ENCODE results near the gene TNS3. TPM values are rescaled to one million over a fixed set of nuclear protein-coding genes. Genes with fewer than 3 reads are reported as not detected.

Gene TNS3
- polyA plus RNA-seq, 3 donors, result 5.2 to 30.3 (median 7.9) TPM

DNA sequence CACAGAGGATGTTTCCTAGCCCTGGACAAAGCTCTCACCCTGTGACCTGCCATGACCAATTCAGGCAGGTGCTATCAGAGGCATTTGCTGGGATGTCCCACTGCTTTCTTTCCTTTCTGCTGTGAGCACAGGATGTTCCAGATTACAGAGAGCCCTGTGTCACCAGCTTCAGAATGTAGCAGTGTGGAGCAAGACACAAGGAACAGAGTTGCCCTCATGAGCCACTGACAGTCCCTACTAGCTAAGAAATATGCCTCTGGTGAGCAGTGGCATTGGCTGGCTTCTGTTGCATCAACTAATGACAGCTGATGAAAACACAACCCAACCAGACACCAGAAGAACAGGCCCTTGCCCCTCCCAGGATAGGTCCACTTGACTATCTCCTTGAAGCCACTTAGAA is 337.2 kb downstream of the TNS3 start:
- Mint-ChIP-seq H3K27me3 (ENCODE audit: low read depth in 3 of 3) (peaks cover 0 to 9% (median 3%) of the 10 kb centered on the region in 3 donors), H3K27ac (no peak overlapping the region), H3K4me1 (peaks cover 4% of the 10 kb centered on the region), H3K4me3 (no peak overlapping the region), H3K36me3 (no peaks in the 10 kb centered on the region), H3K9me3 (peaks cover 0 to 2% (median 0%) of the 10 kb centered on the region in 7 donors)
- intact Hi-C loops (cut with micrococcal nuclease), result no loop called here
- Histone ChIP-seq H4K20me1 (ENCODE audit: insufficient read depth, low read length) (no peaks in the 10 kb centered on the region), H3K36me3 (replicated peaks in 1 of 2; ENCODE audit: control insufficient read depth in 1 of 2, insufficient read depth in 2 of 2, low read length in 2 of 2) (no peaks in the 10 kb centered on the region), H3K9me3 (replicated peaks in 1 of 2; ENCODE audit: control insufficient read depth in 1 of 2, insufficient read depth in 1 of 2, low read length in 2 of 2) (no peaks in the 10 kb centered on the region), H3K4me2 (replicated peaks; ENCODE audit: extremely low read depth, low read length, poor library complexity, severe bottlenecking) (no peak overlapping the region), H3K79me2 (ENCODE audit: insufficient read depth, low read length) (no peaks in the 10 kb centered on the region), H3K27me3 (ENCODE audit: control insufficient read depth in 2 of 2, insufficient read depth in 2 of 2, low read length in 2 of 2) (no peaks in the 10 kb centered on the region), H3K27ac (ENCODE audit: low read depth in 1 of 2, low read length in 2 of 2) (no peak overlapping the region), H3K4me3 (replicated peaks in 1 of 3; ENCODE audit: low read depth in 2 of 3, low read length in 3 of 3) (no peak overlapping the region), H3K4me1 (ENCODE audit: control insufficient read depth in 1 of 2, insufficient read depth in 2 of 2, low read length in 2 of 2) (no peaks in the 10 kb centered on the region), H2AFZ (ENCODE audit: insufficient read depth, low read depth, low read length, poor library complexity, severe bottlenecking) (no peak overlapping the region), H3K9ac (ENCODE audit: insufficient read depth, low read length, poor library complexity, severe bottlenecking) (no peak overlapping the region)
- TF ChIP-seq, protein P1, sequence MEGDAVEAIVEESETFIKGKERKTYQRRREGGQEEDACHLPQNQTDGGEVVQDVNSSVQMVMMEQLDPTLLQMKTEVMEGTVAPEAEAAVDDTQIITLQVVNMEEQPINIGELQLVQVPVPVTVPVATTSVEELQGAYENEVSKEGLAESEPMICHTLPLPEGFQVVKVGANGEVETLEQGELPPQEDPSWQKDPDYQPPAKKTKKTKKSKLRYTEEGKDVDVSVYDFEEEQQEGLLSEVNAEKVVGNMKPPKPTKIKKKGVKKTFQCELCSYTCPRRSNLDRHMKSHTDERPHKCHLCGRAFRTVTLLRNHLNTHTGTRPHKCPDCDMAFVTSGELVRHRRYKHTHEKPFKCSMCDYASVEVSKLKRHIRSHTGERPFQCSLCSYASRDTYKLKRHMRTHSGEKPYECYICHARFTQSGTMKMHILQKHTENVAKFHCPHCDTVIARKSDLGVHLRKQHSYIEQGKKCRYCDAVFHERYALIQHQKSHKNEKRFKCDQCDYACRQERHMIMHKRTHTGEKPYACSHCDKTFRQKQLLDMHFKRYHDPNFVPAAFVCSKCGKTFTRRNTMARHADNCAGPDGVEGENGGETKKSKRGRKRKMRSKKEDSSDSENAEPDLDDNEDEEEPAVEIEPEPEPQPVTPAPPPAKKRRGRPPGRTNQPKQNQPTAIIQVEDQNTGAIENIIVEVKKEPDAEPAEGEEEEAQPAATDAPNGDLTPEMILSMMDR (IDR thresholded peaks at IDR 0.05), result no peak
- DNase-seq, result no peak

DNA sequence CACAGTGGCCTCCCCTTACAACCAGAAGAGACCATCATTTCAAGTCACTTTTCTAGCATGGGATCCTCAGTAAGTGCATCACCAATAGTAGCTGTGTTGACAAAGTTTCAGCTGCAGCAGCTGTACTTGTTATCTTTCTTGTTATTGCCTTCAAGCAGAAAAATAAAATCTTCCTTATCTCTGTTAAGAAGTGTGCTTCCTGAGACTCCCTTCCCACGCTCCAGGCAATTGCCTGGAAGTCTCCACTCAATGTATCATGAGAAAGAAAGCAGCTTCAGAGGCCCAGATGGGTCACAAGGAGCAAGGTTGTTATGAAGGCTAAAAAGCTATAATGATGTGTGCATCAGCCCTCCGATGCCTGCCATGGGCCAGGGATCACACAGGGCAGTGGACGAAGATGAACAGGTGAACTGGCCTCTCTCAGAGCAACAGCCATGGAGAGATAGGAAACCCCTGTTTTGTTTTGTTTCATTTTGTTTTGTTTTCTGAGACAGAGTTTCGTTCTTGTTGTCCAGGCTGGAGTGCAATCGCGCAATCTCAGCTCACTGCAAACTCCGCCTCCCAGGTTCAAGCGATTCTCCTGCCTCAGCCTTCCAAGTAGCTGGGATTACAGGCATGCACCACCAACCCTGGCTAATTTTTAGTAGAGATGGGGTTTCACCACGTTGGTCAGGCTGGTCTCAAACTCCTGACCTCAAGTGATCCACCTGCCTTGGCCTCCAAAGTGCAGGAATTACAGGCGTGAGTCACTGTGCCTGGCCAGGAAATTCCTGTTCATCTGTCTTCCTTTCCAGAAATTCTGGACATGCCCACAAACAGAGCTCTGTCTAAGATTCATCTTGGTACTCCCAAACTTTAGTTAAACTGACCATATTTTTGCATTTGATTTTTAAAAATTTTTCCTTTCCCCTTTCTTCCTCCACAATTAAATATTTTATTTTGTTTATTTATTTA is 340.5 kb downstream of the TNS3 start:
- H3K4me1 Mint-ChIP-seq, result no peaks in the 10 kb centered on the region
- Histone ChIP-seq H3K4me2 (replicated peaks; ENCODE audit: extremely low read depth, low read length, poor library complexity, severe bottlenecking) (no peak overlapping the region), H2AFZ (ENCODE audit: insufficient read depth, low read depth, low read length, poor library complexity, severe bottlenecking) (no peak overlapping the region), H3K4me3 (replicated peaks in 1 of 3; ENCODE audit: low read depth in 2 of 3, low read length in 3 of 3) (no peak overlapping the region), H3K9ac (ENCODE audit: insufficient read depth, low read length, poor library complexity, severe bottlenecking) (no peak overlapping the region), H3K27ac (ENCODE audit: low read depth in 1 of 2, low read length in 2 of 2) (no peak overlapping the region), H3K4me1 (ENCODE audit: control insufficient read depth in 1 of 2, insufficient read depth in 2 of 2, low read length in 2 of 2) (no peaks in the 10 kb centered on the region), H3K9me3 (replicated peaks in 1 of 2; ENCODE audit: control insufficient read depth in 1 of 2, insufficient read depth in 1 of 2, low read length in 2 of 2) (no peaks in the 10 kb centered on the region), H3K27me3 (ENCODE audit: control insufficient read depth in 2 of 2, insufficient read depth in 2 of 2, low read length in 2 of 2) (no peaks in the 10 kb centered on the region), H3K79me2 (ENCODE audit: insufficient read depth, low read length) (no peaks in the 10 kb centered on the region), H4K20me1 (ENCODE audit: insufficient read depth, low read length) (no peaks in the 10 kb centered on the region), H3K36me3 (replicated peaks in 1 of 2; ENCODE audit: control insufficient read depth in 1 of 2, insufficient read depth in 2 of 2, low read length in 2 of 2) (no peaks in the 10 kb centered on the region)
- no peak overlapping the region for H3K4me3 Mint-ChIP-seq
- TF ChIP-seq, protein P1 (IDR thresholded peaks at IDR 0.05), result no peak
- no peaks in the 10 kb centered on the region for H3K36me3 Mint-ChIP-seq
- DNase-seq, result no peak
- 90% methylated on average over 8 of the region's 10 CpGs for WGBS (ENCODE audit: insufficient coverage)
- intact Hi-C loops (cut with micrococcal nuclease), result no loop called here
- H3K27ac Mint-ChIP-seq, result no peak overlapping the region
- H3K9me3 Mint-ChIP-seq, result peaks cover 0 to 3% (median 0%) of the 10 kb centered on the region in 7 donors
- peaks cover 0 to 7% (median 3%) of the 10 kb centered on the region in 3 donors for H3K27me3 Mint-ChIP-seq (ENCODE audit: low read depth in 3 of 3)

All from CD14-positive monocyte (primary cell).